ENCODE results near the gene SIDT2.

Gene SIDT2

GRCh38 chr11:117188620-117189081 lies 10.1 kb downstream of the SIDT2 start:
- DNase-seq (ENCODE audit: low read depth in 2 of 2, low spot score in 1 of 2): no peak

- DNase-seq (ENCODE audit: low read depth in 2 of 2, low spot score in 1 of 2): no peak
These were observed 10.8 kb downstream of the SIDT2 start for GRCh38 chr11:117189191-117189940.

GRCh38 chr11:117189941-117190544 lies 11.5 kb downstream of the SIDT2 start:
- DNase-seq (ENCODE audit: low read depth in 2 of 2, low spot score in 1 of 2): no peak

GRCh38 chr11:117191680-117192400 lies 13.3 kb downstream of the SIDT2 start:
- DNase-seq (ENCODE audit: low read depth in 2 of 2, low spot score in 1 of 2): no peak

GRCh38 chr11:117192401-117192875 lies 13.9 kb downstream of the SIDT2 start:
- DNase-seq (ENCODE audit: low read depth in 2 of 2, low spot score in 1 of 2): no peak

- DNase-seq (ENCODE audit: low read depth in 2 of 2, low spot score in 1 of 2): no peak
These were observed 14.8 kb downstream of the SIDT2 start for GRCh38 chr11:117193130-117194020.

GRCh38 chr11:117194267-117194666 lies 15.7 kb downstream of the SIDT2 start:
- no peak for DNase-seq (ENCODE audit: low read depth in 2 of 2, low spot score in 1 of 2)

- DNase-seq (ENCODE audit: low read depth in 2 of 2, low spot score in 1 of 2): no peak
These were observed 16.7 kb downstream of the SIDT2 start for GRCh38 chr11:117195258-117195657.

GRCh38 chr11:117195761-117196160 lies 17.2 kb downstream of the SIDT2 start:
- no peak for DNase-seq (ENCODE audit: low read depth in 2 of 2, low spot score in 1 of 2)

GRCh38 chr11:117197006-117197405 lies 18.5 kb downstream of the SIDT2 start:
- DNase-seq (ENCODE audit: low read depth in 2 of 2, low spot score in 1 of 2): no peak

GRCh38 chr11:117197516-117198456 lies 19.2 kb downstream of the SIDT2 start:
- DNase-seq (ENCODE audit: low read depth in 2 of 2, low spot score in 1 of 2): no peak

- no peak for DNase-seq (ENCODE audit: low read depth in 2 of 2, low spot score in 1 of 2)
These were observed 20.1 kb downstream of the SIDT2 start for GRCh38 chr11:117198613-117199012.

- no peak for DNase-seq (ENCODE audit: low read depth in 2 of 2, low spot score in 1 of 2)
These were observed 20.7 kb downstream of the SIDT2 start, which contains the start of gene TAGLN for GRCh38 chr11:117199053-117199915. Gene TAGLN (plus strand): TSS chr11:117199370. CDS start chr11:117203014, 3,644 bp downstream.

- DNase-seq (ENCODE audit: low read depth in 2 of 2, low spot score in 1 of 2): no peak
These were observed 21.6 kb downstream of the SIDT2 start for GRCh38 chr11:117199916-117200812.

GRCh38 chr11:117200813-117201657 lies 22.5 kb downstream of the SIDT2 start:
- DNase-seq (ENCODE audit: low read depth in 2 of 2, low spot score in 1 of 2): no peak

- DNase-seq (ENCODE audit: low read depth in 2 of 2, low spot score in 1 of 2): no peak
These were observed 23.2 kb downstream of the SIDT2 start for GRCh38 chr11:117201658-117202305.
